ENCODE data around the gene CYP2U1.

DNA sequence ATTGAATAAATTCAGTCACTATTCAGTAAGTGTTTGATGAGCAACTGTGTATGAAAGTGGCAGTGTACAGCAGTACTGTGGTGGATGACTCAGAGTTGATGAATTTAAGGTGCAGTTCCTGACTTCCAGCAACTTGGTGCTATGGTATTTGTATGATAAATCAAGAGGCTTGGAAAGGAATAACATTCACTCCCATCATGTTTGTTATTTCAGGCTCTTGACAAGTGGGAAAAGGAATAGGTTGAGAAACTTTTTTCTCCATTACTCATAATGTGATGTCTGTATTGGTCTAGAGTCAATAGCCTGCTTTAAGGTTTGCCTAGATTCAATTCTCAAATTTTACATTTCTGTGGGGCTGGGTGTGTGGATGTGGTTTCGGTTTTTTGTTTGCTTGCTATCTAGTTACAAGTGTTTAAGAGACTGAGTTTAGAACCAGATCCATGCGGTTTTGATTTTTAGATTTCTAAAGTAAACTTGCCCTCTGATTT lies 35.1 kb upstream of the CYP2U1 start:
- TF ChIP-seq CTCF (IDR thresholded peaks at IDR 0.05; ENCODE audit: insufficient read depth, low read length, poor library complexity, severe bottlenecking) = no peak
- no peak for TF ChIP-seq EZH2phosphoT487 (conservative IDR thresholded peaks at IDR 0.05; ENCODE audit: low read length)

All from SU-DHL-6 (cell line).